A549 (cell line): Measurements from ENCODE around the gene CD2AP.

ENCODE experiments used
- E2F6 ChIP-seq: IDR thresholded peaks from 2 replicates; pipeline ENCODE4 v1.6.1; 2012; ENCODE audit warnings: low read depth, borderline replicate concordance
- ZSCAN20 ChIP-seq: fragments of 250-450 bp; sonication (Bioruptor Pico); IDR thresholded peaks from 2 replicates; pipeline ENCODE4 v1.8.0; 2022; ENCODE audit warnings: mild to moderate bottlenecking, moderate library complexity
- TF ChIP-seq, protein P1 (sequence below): fragments of >200 bp; sonication (Bioruptor Twin); formaldehyde crosslinking; IDR thresholded peaks from 3 replicates; pipeline ENCODE4 v1.6.1; 2016

GRCh38 chr6:47479874-47480273 is 2.3 kb downstream of the CD2AP start:
- TF ChIP-seq E2F6: no peak
- TF ChIP-seq ZSCAN20: no peak
- TF ChIP-seq, protein P1, sequence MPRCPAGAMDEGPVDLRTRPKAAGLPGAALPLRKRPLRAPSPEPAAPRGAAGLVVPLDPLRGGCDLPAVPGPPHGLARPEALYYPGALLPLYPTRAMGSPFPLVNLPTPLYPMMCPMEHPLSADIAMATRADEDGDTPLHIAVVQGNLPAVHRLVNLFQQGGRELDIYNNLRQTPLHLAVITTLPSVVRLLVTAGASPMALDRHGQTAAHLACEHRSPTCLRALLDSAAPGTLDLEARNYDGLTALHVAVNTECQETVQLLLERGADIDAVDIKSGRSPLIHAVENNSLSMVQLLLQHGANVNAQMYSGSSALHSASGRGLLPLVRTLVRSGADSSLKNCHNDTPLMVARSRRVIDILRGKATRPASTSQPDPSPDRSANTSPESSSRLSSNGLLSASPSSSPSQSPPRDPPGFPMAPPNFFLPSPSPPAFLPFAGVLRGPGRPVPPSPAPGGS: no peak
